CD4-positive, alpha-beta T cell treated with Interleukin-17A for 4 hours (primary cell): ENCODE results near the gene OR2C3.
"Not testable (repeated sequence)": the region's sequence is repeated elsewhere in the genome, so short reads cannot be mapped to it uniquely, and the experiment has no call there.

ENCODE experiments used
- DNase-seq: peaks from one replicate; pipeline ENCODE4 v3.0.0-alpha.2; 2020; ENCODE audit warnings: mixed read lengths

Gene OR2C3

DNA sequence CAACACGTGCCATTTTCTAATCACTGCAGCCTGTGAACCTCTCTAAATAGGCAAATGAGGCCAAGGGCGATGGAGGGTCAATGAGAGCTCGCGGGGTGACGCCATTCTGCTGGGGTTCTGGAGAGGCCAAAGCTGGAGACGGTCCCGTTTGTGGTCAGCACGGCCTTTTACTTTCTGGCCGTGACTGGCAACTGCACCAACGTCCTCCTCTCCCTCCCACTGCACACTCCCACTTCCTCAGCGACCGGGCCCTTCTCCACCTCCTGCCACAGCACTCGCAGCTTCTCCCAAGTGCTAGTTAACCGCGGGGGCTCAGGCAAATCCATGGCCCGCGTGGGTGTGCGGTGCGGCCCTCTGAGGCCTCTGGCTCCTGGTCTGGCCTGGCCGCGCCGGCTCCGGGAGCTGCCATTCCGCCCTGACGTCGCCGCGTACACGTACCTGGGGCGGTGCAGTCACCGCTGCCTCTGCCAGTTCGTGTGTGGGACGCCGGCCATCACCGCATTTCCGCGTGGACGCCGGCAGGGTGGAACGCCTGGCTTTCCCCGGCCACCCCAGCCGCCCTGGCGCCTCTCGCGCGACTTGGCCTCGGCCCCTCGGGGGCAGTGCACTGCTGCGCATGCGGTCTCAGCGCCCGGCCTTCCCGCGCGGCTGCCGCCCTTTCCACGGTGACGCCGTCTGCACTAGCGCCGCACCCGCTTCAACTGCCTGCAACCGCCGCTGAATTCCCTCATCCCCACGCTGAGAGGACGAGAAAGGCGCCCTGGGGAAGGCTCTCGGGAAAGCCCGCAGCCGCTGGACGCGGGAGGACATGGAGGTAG is 18.2 kb downstream of the OR2C3 start:
- no peak for DNase-seq

DNA sequence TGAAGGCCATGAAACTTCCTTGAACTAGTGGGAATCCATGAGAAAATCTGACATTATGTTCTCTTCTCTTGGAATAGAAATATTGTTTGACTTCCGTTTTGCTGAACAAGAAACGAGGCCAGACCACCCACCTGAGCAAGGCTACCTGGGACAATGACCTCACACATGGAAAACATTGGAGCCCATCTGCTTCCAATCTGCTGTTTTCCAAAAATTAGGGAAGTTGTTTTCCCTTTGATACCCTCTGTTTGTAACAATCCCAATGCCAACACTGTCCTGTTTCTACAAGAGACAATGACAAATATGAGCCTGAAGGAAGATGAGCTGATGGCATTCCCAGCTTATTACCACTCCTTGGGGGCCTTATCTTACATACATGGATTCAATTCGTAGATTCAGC is 29.4 kb downstream of the OR2C3 start:
- no peak for DNase-seq

DNA sequence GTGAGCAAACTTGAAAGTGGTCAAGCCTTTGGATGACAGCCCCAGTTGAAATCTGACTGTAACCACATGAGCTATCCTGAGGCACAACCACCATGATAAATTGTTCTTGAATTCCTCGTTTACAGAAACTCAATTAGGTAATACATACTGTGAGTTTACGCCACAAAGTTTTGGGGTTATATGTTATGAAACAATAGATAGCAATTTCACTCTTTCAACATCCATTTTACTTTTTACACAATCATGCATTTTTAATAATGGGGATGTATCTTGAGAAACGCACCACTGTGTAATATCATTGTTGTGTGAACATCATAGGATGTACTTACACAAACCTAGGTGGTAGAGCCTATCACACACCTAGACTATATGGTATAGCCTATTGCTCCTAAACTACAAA is 35.4 kb downstream of the OR2C3 start:
- no peak for DNase-seq

DNA sequence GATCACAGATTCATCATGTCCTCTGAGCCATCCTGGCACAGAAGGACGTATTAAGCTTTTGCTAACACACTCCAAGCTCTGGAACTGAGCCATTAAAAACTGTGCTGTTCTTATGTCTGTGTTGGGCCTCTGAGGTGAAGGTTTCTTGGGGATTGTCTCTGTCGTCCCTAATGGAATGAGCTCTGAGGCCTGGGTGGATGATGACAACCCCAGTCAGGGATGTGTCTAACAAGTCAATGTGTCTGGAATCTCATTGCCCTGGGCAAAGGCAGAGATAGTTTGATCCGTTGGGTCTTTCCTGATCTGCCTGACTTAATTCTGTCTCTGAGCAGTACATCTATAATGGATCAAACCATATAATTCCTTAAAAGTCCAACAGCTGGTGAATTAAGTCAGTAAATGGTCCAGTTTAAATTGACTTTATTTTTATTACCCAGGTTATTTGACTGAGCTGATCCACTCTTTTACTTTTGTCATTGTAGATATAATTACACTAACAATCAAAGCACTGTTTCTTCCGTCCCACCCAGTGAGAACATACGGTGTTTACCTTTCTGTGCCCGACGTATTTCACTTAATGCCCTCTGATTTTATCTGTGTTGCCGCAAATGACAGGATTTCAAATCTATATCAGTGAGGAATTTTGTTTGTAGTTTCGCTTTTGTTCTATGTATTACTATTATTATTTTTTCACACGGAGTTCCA is 39.5 kb downstream of the OR2C3 start:
- DNase-seq = no peak

DNA sequence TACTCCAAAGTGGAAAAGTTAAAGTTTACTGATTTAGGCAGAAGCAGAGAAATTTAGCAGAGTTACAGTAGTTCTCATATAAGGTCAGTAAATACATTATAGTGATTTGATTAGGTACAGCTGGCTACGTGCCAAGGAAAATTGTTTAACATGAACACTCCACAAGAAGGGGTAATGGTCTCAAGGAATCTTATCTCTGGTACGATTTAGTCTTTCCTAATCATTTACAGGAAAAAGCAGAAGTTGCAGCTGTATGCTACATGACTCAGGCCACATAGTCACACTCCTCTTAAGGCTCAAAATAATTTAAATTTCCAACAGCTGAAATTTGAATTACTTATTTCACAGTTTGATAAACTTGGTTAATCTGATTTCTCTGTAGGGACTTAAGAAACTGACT is 41.5 kb downstream of the OR2C3 start:
- no peak for DNase-seq

DNA sequence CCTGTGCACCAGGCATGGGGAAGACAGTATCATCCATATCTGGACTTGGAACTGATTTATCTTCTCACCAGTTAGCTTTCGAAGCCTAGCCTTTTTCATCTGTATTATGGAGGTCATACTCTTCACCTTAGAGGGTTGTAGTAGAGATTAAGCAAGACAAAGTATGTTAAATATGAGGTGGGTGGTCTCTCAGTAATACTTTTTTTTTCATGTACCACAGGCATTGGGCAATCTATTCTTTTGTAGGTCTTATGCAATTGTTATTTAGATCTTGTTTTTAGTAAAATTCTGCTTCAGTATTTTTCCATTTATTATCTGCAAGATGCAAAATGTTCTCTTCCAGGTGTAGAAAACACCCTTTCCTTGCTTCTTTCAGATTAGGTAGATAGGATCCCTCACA is 43.1 kb downstream of the OR2C3 start:
- no peak for DNase-seq

DNA sequence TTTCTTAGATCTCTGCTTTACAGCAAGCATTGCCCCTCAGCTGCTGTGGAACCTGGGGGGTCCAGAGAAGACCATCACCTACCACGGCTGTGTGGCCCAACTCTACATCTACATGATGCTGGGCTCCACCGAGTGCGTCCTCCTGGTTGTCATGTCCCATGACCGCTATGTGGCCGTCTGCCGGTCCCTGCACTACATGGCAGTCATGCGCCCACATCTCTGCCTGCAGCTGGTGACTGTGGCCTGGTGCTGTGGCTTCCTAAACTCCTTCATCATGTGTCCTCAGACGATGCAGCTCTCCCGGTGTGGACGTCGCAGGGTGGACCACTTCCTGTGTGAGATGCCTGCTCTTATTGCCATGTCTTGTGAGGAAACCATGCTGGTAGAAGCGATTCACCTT is 44.9 kb downstream of the OR2C3 start:
- no peak for DNase-seq

DNA sequence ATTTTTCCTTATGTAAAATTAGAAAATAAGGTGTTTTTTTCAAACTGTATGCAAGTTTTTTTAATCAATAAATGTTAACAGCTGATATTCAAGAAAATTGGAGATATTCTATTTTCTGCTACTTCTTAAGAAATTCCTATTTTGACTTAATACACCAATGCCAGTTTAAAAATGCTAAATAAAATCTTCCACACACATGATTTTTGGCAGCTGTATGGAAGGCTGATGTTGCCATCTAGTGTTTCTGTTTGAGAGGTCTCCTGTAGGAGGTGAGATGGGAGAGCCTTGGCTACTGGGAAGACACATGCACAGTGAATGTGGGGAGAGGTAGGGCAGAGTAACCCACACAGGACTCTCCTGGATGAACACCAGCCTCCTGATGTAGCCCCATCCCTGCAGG is 49.2 kb downstream of the OR2C3 start:
- DNase-seq = peak; percentile 52

DNA sequence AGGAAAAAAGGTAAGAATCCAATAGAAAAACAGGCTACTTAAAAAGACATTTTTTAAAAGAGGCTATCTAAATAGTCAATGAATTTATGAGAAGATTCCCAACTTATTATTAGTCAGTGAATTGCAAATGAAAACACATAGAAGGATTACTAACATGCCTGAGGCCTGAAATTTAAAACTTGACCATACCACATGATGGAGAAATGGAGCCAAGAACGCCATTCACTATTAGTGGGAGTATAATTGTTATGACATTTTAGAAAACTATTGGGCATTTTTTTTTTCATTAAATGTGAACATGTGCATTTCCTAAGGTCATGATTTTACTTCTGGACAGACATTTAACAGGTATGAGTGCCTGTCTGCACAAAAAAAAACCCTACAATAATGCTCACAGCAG is 53.5 kb downstream of the OR2C3 start:
- DNase-seq = no peak

DNA sequence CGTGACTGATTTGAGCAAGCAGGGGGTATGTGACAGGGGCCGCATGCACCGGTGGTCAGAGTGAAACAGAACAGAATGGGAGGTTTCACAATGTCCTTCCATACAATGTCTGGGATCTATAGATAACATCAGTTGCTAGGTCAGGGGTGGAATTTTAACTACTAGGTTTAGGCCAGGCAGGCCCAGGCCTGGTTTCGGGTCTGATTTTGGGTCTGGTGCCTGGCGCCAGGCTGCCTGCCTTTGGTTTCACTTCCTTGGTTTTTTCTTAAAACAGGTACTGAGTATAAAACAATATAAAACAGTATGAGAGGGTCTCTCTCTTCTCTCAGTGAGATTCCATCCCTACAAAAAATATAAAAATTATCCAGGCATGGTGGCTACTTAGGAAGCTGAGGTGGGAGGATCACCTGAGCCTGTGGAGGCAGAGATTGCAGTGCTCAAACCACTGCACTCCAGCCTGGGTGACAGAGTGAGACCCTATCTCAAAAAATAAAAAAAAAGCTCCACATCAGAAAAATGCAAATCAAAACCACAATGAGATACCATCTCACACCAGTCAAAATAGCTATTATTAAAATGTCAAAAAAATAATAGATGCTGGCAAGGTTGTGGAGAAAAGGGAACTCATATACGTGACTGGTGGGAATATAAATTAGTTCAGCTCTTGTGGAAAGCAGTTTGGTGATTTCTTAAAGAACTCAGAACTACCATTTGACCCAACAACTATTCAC is 59.7 kb downstream of the OR2C3 start:
- DNase-seq = not testable (repeated sequence)

DNA sequence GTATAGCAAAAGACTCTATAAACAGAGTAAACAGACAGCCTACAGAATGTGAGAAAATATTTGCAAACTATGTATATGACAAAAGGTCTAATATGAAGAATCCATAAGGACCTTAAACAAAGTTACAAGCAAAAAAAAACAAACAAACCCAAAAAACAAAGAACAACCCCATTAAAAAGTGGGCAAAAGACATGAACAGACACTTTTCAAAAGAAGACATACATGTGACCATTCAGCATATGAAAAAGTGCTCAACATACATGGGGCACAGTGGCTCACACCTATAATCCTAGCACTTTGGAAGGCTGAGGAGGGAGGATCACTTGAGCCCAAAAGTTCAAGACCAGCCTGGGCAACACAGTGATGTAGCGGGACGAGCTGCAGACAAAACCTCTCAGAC is 60.4 kb downstream of the OR2C3 start:
- no peak for DNase-seq
